ENCODE measurements around the gene TEDC1.

TEDC1 gene

GRCh38 chr14:105528586-105529318 lies 37.7 kb downstream of the TEDC1 start:
- TF ChIP-seq CTCF (IDR thresholded peaks at IDR 0.05; ENCODE audit: low read depth, low read length, missing control alignments), result no peak
- DNase-seq (ENCODE audit: extremely low read depth, low read depth), result no peak
- H3K4me3 ChIP-seq (replicated peaks; ENCODE audit: low read depth, low read length), result no peak overlapping the region; the same call in 1 of the 2 replicates

- TF ChIP-seq CTCF (IDR thresholded peaks at IDR 0.05; ENCODE audit: low read depth, low read length, missing control alignments), result no peak
- no peak overlapping the region for H3K4me3 ChIP-seq (replicated peaks; ENCODE audit: low read depth, low read length)
- DNase-seq (ENCODE audit: extremely low read depth, low read depth), result no peak
Measured at GRCh38 chr14:105529319-105529568, 38.2 kb downstream of the TEDC1 start.

- DNase-seq (ENCODE audit: extremely low read depth, low read depth), result no peak
- TF ChIP-seq CTCF (IDR thresholded peaks at IDR 0.05; ENCODE audit: low read depth, low read length, missing control alignments), result no peak
- H3K4me3 ChIP-seq (replicated peaks; ENCODE audit: low read depth, low read length), result no peak overlapping the region
Measured at GRCh38 chr14:105529569-105530284, 38.7 kb downstream of the TEDC1 start.

GRCh38 chr14:105530285-105531087 lies 39.4 kb downstream of the TEDC1 start:
- no peak overlapping the region for H3K4me3 ChIP-seq (replicated peaks; ENCODE audit: low read depth, low read length)
- TF ChIP-seq CTCF (IDR thresholded peaks at IDR 0.05; ENCODE audit: low read depth, low read length, missing control alignments), result no peak
- no peak for DNase-seq (ENCODE audit: extremely low read depth, low read depth)

GRCh38 chr14:105531088-105531893 lies 40.2 kb downstream of the TEDC1 start:
- H3K4me3 ChIP-seq (replicated peaks; ENCODE audit: low read depth, low read length), result no peak overlapping the region
- no peak for DNase-seq (ENCODE audit: extremely low read depth, low read depth)
- no peak for TF ChIP-seq CTCF (IDR thresholded peaks at IDR 0.05; ENCODE audit: low read depth, low read length, missing control alignments)

- no peak for TF ChIP-seq CTCF (IDR thresholded peaks at IDR 0.05; ENCODE audit: low read depth, low read length, missing control alignments)
- DNase-seq (ENCODE audit: extremely low read depth, low read depth), result no peak
- no peak overlapping the region for H3K4me3 ChIP-seq (replicated peaks; ENCODE audit: low read depth, low read length)
Measured at GRCh38 chr14:105531894-105532623, 41.0 kb downstream of the TEDC1 start.

Measured in HFF-Myc (cell line).